Jurkat, Clone E6-1 (cell line): ENCODE measurements around the gene SMYD3.

Experiments
- DNase-seq: peaks from one replicate; pipeline ENCODE4 v3.0.0-alpha.2; 2011; ENCODE audit warnings: low read depth, low spot score
- H3K4me3 ChIP-seq: 2 replicates; pipeline ENCODE4 v1.5.1; 2011; ENCODE audit warnings: mild to moderate bottlenecking, low read length, control low read depth, moderate library complexity

Gene SMYD3

DNA sequence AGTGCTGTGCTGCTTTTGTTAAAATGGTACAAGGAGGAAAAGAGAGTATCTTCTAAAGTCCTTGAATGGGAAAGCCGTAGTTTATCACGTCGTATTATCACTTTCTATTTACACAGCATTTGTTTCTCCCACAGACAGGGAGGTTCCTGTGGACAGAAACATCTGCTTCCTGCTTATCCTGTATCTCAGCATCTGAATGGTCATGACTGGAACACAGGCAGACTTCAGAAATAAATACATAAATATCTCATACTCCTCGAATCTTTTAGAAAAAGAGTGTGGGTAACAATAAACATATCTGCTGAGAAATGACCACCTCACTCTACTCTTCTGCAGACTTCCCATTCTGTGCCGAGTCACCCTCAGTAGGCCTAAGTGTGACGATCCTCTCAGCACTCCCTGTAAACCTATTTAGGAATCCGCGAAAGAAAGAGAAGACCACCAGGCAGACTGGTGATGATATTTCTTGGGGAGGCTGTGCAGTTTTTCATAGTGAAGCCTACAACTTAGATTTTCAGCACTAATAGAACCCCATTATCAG is 393.5 kb downstream of the SMYD3 start:
- DNase-seq = no peak
- H3K4me3 ChIP-seq = no peak overlapping the region

DNA sequence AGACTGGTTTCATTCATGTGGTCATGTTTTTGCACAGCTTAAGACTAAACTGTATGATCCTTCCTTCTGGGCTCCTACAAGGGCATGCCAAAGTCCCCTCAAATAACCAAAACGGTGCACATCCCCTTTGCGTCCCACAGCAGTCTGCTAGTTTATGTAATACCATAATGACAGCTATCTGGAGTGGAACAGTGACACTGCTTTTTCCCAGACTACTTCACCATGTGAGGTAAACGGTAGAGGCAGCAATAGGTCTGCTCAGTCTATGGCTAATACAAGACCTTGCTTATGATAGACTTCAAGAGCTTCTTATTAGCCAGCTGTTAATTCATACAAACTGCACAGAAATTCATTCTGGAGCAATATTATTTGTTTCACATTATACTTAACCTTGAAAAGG is 395.5 kb downstream of the SMYD3 start:
- H3K4me3 ChIP-seq = no peak overlapping the region
- DNase-seq = no peak

DNA sequence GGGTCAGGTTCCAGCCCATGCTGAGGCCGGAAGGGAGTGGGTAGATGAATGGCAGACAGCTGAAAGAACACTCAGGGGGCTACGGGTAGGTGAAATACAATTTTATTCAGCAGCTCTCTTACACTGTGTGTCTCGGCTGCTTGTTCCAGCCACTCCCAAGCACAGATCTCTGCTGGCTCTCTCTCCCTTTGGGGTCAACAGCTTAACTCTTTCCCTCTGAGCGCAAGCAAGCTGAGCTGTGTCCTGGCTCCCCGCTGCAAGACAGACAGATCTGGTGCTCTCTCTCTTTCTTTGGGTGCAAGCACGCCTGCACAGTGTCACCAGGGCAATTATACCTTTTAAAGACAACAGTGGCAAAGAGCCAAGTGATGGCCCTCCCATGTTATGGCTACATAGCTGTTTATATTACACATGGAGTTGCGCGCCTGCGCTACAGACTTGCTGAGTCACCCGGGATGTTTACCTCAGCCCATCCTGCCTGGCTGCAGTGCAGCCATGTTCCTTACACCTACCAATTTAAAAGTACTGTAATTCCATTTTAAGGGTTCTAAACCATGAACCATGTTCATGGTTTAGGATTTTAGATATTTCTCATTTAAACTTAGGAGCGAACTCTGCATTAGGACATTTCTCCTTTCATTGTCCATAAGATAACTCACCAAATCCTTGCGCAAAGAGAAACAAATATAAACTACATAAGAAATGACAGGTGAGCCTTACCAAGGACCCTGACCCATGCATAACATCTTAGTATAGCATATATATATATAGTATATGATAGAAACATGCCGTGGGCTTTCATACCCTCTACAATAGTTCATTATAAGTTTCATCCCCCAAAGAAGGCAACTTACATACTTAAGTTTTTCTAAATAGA is 396.5 kb downstream of the SMYD3 start:
- no peak for DNase-seq

DNA sequence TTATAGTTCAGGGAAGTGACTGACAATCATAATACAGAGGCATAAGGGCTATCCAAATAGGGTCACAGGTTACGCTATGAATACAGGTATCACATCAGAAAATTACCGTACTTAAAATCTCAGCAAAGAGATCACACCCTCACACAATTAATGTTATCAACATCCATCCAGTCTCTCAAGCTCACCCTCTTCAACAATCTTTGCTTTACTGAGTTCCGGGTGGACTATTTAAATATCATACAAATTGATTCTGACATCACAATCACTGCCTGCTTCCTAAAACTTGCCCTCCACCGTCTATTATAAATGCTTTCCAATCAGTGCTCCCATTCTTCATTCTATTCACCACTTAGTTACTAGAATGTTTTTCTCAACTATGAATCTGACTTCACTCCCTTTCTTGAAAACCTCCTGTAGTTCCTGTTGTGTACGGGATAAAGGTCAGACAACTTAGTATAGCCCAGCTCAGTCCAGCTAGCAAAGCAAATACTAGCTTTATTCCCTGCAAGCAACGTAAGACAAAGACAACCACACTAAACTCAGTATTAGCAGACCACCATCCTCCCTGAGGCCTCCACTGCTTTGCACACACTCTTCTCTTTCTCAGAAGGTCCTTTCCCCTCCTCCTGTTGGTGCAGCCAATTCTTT is 398.7 kb downstream of the SMYD3 start:
- H3K4me3 ChIP-seq = no peak overlapping the region
- no peak for DNase-seq

More for the DNA sequence above, 396.5 kb downstream of the SMYD3 start:
- H3K4me3 ChIP-seq = no peak overlapping the region

DNA sequence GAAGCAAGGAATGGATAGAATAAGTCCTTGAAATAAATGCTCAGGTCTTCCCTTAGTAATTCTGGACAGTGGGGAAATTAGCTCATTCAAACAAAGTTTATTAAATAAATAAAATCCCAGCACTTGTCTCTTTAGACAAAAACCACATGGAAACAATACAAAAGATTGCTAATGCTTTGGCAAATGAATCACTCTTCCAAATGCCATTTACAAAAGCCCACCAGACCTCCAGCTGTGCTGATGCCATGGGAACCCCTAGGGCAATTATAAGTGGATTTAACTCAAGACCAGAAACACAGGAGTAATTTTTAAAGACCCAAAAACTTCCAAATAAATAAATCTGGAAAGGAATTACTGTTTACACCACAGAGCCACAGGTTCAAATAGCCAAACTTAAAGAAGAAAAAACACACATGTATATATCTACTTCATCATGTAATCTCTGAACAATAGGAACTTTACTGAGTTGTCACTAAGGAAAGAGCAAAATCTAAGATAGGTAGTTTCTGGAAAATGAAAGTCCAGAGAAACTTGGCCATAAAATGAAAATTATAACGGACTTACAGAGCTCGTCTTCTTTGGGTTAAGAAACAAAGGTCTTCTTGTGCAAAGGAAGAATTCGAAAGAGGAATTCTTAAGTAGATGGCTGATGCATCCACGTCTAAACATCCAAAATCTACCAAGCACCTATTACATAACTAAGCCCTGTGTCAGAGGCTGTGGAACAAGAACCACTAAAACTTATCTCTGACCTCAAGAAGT is 399.4 kb downstream of the SMYD3 start:
- H3K4me3 ChIP-seq = no peak overlapping the region
- no peak for DNase-seq

DNA sequence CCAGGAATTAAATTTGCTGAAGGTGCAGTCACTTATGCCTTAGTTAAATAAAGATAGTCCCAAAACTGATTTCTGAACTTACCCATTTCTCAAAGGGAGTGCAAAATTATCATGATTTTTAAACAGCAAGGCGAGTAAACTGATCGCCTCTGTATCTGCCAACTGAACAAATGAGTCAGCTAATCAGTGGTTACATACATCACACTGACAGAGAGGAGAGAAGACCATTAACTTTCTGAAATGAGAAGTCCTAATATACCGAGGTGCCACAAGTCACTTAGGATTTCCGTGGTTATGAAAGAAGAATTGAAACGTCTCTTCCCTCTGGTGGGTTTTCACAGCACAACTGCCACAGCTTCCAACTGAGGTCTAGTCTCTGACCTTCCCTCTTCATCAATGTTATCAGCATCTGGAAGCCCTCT is 400.7 kb downstream of the SMYD3 start:
- no peak for DNase-seq
- no peak overlapping the region for H3K4me3 ChIP-seq

DNA sequence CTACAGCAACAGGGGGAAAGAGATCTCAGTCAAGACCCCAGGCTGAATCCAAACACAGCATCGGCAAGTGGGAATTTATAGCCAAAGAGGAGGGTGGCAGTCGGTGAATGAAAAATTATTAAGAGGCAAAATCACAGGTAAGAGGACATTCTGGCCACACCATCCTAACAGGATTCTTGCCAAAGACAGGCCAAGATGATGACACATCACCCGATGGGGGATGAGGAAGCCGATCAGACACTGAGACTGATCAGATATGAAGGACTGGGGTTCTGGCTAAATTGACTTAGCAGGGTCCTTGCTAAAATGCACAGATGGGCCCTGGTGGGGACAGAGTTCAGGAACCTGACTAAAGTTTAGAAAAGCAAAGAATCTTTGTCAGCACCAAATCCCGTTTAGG is 402.2 kb downstream of the SMYD3 start:
- H3K4me3 ChIP-seq = no peak overlapping the region
- DNase-seq = no peak

DNA sequence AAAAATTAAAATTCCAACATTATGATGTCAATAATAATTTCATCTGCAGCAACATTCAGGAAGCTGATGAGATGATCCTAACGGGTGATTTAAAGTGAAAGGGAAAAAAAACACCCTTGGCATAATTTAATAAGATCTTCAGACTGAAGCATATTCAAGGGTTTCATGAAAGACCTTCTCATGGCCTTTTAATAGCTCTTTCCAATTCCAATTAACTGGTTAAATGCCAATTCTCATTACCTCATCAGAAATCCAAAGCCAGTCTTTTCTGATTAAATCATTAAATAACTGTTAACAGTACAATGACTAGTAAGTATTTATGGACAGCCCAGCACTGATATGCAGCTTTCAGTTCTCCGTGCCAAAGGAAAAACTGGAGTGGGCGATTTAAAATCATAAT is 407.5 kb downstream of the SMYD3 start:
- DNase-seq = no peak

DNA sequence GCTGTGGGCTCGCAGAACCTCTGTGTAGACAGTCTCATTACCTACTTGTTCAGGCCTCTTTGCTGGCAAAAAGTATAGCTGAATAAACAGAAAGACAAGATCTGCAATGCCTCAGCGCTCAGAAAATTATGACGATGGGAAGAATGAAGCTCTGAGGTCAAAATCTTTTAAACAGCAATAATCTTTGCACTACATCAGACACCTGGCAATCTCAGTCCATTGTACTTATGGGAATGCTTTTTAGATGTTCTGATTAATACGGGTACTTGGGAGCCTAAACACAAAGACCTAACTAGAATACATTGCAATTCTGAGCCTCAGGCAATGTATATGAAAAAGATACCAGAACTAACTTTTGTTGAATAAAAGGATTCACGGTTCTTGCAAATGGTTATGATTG is 410.7 kb downstream of the SMYD3 start:
- no peak overlapping the region for H3K4me3 ChIP-seq
- no peak for DNase-seq

More for the DNA sequence above, 407.5 kb downstream of the SMYD3 start:
- H3K4me3 ChIP-seq = no peak overlapping the region

DNA sequence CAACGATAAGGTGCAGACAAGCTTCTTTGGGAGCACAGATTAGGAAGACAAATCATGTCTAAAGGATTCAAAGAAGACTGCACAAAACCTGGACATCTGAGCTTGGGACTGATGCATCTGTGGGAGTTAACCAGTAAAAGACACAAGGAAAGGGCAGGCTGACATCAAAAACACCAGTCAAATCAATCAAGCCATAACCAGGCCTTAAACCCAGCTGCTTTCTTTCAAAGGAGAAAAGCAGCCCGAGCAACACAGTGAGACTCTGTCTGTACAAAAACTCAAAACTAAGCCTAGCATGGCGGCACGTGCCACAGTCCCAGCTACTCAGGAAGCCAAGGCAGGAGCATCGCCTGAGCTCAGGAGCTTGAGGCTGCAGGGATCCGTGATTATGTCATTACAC is 411.6 kb downstream of the SMYD3 start:
- DNase-seq = no peak
- H3K4me3 ChIP-seq = no peak overlapping the region

DNA sequence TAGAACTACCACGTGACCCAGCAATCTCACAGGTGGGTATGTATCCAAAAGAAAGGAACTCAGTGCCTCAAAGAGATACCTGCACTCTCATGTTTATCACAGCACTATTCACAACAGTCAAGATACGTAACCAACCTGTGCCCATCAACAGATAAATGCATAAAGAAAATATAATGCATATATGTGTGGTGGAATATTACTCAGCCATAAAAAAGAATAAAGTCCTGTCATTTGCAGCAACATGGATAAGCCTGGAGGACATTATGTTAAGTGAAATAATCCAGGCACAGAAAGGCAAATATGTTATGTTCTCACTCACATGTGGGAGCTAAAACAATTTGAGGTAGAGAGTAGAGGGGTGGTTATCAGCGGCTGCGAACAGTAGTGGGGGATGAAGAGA is 413.8 kb downstream of the SMYD3 start:
- no peak for DNase-seq
- H3K4me3 ChIP-seq = no peak overlapping the region

DNA sequence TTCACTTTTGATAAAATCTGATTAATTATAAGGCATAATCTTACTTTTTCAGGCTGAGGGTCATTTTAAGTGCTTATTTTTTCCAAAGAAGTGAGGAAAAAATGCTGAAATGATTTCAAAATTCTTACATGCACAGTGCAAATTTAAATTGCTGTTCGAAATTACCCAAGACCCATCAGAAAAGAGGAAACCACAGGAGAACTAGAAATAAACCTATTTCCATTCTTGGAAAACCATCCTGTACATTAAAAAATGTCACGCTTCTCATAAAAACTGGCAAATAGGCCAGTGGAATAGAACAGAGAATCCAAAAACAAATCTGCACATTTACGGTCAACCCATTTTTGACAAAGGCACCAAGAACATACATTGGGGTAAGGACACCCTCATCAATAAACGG is 414.9 kb downstream of the SMYD3 start:
- H3K4me3 ChIP-seq = no peak overlapping the region
- no peak for DNase-seq

DNA sequence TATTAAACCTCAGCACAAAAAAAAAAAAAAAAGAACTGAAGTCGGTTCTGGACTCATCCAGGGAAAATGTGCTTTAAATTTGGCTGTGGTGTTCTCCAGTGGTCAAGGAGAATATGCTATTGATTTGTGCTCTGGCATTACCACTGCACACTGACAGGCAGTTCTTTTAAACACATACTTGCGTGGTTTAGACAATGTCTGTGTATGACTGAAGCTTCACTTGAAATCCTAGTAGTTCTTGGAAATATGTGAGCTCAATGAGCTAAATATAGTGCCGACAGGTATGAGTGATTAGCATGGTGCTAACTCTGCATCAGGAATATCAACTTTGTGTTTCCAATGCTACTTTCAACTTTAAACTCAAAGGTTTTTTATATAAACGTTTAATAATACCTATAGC is 415.6 kb downstream of the SMYD3 start:
- DNase-seq = no peak
- no peak overlapping the region for H3K4me3 ChIP-seq

DNA sequence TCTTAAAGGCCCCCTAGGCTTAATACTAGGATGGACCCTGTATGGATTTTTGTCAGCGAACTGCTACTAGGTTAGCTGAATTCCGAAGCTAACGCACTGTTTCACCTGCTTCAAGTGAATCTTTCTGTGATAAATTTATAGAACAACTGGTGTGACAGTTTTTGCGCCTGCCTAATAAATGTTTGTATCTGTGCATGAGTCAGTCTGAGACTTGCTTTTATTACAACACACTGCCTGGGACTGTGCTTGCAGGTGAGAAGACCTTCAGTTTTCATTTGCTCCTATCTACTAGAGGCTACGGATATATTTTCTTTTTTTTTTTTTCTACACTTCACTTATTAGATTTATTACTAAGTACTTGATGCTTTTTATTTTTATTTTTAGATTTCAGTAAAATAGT is 420.9 kb downstream of the SMYD3 start:
- H3K4me3 ChIP-seq = no peak overlapping the region
- no peak for DNase-seq

DNA sequence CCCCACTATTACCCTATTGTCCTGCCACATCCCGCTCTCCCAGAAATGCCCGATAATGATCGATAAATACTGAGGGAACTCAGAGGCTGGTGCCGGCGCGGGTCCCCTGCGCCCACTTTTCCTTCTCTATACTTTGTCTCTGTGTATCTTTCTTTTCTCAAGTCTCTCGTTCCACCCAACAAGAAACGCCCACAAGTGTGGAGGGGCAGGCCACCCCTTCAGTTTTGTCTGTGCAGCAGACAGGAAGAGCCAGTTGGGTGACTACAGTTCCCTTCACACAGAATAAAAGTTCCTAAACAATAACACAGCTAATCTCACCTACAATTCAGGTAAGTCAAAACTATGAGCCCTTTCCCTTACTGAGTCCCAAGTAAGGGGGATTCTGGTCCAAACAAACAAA is 423.7 kb downstream of the SMYD3 start:
- no peak for DNase-seq
- no peak overlapping the region for H3K4me3 ChIP-seq

DNA sequence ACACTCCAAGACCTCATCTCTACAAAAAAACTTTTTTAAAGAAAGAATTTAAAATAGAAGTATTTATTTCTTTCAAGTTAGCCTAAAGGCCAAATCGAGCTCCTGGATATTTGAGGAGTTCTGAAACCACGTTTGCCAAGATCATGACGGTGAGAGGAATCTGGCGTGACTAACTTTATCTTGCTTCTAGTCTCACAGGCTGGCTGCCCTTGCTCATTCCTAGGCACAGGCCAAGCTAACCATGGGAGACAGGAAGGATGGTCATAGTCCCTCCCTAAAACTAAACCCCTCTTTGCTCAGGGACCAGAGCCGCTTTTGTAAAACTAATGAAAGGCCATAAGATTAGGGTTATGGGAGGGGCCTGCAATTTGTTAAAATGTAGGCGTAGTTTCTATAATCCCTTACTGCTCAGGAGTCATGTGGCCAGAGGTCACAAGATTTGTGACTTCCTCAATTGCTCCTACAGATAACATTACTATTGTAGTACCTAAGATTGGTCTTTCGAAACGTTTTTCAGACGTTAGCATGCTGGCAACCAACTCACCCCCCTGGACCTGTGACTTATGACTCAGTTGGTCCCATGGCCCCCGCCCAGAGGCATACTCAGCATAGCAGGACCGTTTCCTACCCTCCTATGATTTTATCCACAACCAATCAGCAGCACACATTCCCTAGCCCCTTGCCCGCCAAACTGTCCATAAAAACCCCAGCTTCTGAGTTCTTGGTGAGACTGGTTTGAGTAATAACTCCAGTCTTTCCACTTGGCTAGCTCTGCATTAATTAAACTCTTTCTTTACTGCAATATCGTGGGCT is 425.0 kb downstream of the SMYD3 start:
- H3K4me3 ChIP-seq = no peak overlapping the region
- DNase-seq = no peak

DNA sequence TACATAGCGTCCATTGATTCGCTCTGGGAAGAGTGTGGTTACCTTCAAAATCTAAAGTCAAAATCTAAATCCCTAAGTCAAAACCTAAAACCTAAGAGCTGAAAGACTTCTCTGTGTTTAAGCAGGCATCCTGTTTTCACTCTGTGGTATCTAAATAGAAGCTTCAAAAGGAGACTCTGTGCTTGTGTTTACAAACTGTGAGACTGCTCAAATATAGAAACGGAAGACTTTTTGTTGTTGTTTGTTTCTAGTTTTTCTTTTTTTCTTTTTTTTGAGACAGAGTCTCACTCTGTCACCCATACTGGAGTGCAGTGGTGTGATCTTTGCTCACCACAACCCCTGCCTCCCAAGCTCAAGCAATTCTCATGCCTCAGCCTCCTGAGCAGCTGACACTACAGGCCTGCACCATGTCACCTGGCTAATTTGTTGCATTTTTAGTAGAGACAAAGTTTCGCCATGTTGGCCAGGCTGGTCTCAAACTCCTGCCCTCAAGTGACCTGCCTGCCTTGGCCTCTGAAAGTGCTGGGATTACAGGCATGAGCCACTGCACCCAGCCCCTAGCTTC is 425.9 kb downstream of the SMYD3 start:
- no peak overlapping the region for H3K4me3 ChIP-seq
- DNase-seq = no peak

DNA sequence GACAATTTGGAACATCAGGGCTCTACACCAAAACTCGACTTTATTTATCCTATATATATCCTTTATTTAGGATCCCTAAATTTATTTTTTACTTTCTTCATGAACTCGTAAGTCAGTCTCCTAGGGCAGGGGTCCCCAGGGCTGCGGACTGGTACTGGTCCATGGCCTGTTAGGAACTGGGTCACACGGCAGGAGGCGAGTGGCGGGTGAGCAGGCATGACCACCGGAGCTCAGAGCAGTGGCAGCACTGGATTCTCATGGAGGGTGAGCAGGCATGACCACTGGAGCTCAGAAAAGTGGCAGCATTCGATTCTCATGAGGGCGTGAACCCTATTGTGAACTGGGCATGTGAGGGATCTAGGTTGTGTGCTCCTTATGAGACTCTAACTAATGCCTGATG is 427.0 kb downstream of the SMYD3 start:
- no peak overlapping the region for H3K4me3 ChIP-seq
- no peak for DNase-seq

DNA sequence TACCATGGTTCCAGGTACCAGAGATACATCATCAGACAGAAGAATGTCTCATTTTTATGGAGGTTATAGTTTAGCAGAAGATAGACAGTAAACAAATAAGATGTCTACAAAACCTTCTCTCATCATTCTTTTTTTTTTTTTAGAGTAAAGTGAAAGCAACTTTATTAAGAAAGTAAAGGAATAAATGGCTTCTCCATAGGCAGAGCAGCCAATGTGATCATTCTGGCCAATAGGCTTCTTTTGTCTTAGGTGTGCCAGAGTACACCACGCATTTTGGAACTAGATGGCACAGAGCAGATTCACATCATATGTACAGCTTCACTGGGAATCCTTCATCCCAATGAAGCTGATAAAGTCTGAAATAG is 428.2 kb downstream of the SMYD3 start:
- DNase-seq = no peak
- H3K4me3 ChIP-seq = no peak overlapping the region
